ENCODE measurements around the gene GPR135. TPM values are rescaled to one million over a fixed set of nuclear protein-coding genes. Genes with fewer than 3 reads are reported as not detected.

Gene GPR135
- total and polyA plus RNA-seq, 2 of the 13 experiments (the other 11 are each of a cell fraction or from before 2014, with no cell fraction given), result 0.46 to 1.3 TPM

- TF ChIP-seq AHDC1 (CRISPR knock-in tag; IDR thresholded peaks at IDR 0.05; ENCODE audit: borderline replicate concordance) (peak; percentile 39; the same call in 1 of the 2 replicates), ZNF770 (CRISPR knock-in tag; IDR thresholded peaks at IDR 0.05) (peak; percentile 56), FOXO4 (CRISPR knock-in tag; conservative IDR thresholded peaks at IDR 0.05) (peak; percentile 80; the same call in 1 of the 2 replicates), HOXA5 (CRISPR knock-in tag; IDR thresholded peaks at IDR 0.05) (peak; percentile 92; the same call in 1 of the 2 replicates), STAT6 (CRISPR knock-in tag; IDR thresholded peaks at IDR 0.05; ENCODE audit: borderline replicate concordance) (no peak; the same call in 1 of the 2 replicates), IKZF4 (CRISPR knock-in tag; IDR thresholded peaks at IDR 0.05; ENCODE audit: borderline replicate concordance, low read depth, not compliant biosample characterization) (peak; percentile 92), THAP7 (CRISPR knock-in tag; IDR thresholded peaks at IDR 0.05) (peak; percentile 96), AKAP8 (CRISPR knock-in tag; IDR thresholded peaks at IDR 0.05) (peak; percentile 77; the same call in 1 of the 2 replicates), ZSCAN21 (CRISPR knock-in tag; IDR thresholded peaks at IDR 0.05; ENCODE audit: borderline replicate concordance) (peak; percentile 97), ZBTB38 (CRISPR knock-in tag; IDR thresholded peaks at IDR 0.05) (peak; percentile 82; the same call in 1 of the 2 replicates), SPEN (CRISPR knock-in tag; IDR thresholded peaks at IDR 0.05; ENCODE audit: low read depth) (peak; percentile 92), TFAP4 (IDR thresholded peaks at IDR 0.05; ENCODE audit: borderline replicate concordance, low read depth) (0 out of 2 replicates have a peak, but pooled peaks have one; percentile 24)
These were observed 18.8 kb upstream of the GPR135 start, which contains the start of the genes JKAMP and L3HYPDH (continued) for GRCh38 chr14:59483819-59484638.

Data from HepG2 (cell line).